HL-60 (cell line): ENCODE data around the gene PGLYRP2.

Experiments
- DNase-seq, 2 experiments: peaks; one replicate each; pipeline ENCODE4 v3.0.0-alpha.2; 2010 to 2020; ENCODE audit warnings: low read depth in 1 of 2, low spot score in 1 of 2
- H3K27ac ChIP-seq: fragments of 250-450 bp; sonication (Bioruptor Pico); replicated peaks from 2 replicates; pipeline ENCODE4 v1.5.1; 2020; ENCODE audit warnings: mild to moderate bottlenecking, moderate library complexity
- H3K27me3 ChIP-seq: fragments of 250-450 bp; sonication (Bioruptor Pico); 2 replicates; pipeline ENCODE4 v1.5.1; 2021; ENCODE audit warnings: mild to moderate bottlenecking, moderate library complexity; ENCODE audit not compliant: insufficient read depth, poor library complexity, severe bottlenecking
- H3K4me3 ChIP-seq: replicated peaks from 2 replicates; pipeline ENCODE4 v1.5.1; 2011; ENCODE audit warnings: mild to moderate bottlenecking, control low read depth, low read length; ENCODE audit not compliant: insufficient read depth
- GABPA ChIP-seq: IDR thresholded peaks from 2 replicates; pipeline ENCODE4 v1.6.1; 2012; ENCODE audit warnings: low read depth
- POLR2AphosphoS5 ChIP-seq: IDR thresholded peaks from 2 replicates; pipeline ENCODE4 v1.6.1; 2012; ENCODE audit warnings: low read depth
- SPI1 ChIP-seq: IDR thresholded peaks from 2 replicates; pipeline ENCODE4 v1.6.1; 2012; ENCODE audit warnings: low read depth, mild to moderate bottlenecking, borderline replicate concordance
- TF ChIP-seq, protein P1 (sequence below): IDR thresholded peaks from 2 replicates; pipeline ENCODE4 v1.6.1; 2012; ENCODE audit warnings: low read depth; ENCODE audit not compliant: insufficient replicate concordance
- TF ChIP-seq, protein P2 (sequence below): IDR thresholded peaks from one replicate; pipeline ENCODE4 v1.5.1; 2011; ENCODE audit warnings: low read length, control low read depth, inconsistent platforms; ENCODE audit not compliant: insufficient read depth

The PGLYRP2 gene

DNA sequence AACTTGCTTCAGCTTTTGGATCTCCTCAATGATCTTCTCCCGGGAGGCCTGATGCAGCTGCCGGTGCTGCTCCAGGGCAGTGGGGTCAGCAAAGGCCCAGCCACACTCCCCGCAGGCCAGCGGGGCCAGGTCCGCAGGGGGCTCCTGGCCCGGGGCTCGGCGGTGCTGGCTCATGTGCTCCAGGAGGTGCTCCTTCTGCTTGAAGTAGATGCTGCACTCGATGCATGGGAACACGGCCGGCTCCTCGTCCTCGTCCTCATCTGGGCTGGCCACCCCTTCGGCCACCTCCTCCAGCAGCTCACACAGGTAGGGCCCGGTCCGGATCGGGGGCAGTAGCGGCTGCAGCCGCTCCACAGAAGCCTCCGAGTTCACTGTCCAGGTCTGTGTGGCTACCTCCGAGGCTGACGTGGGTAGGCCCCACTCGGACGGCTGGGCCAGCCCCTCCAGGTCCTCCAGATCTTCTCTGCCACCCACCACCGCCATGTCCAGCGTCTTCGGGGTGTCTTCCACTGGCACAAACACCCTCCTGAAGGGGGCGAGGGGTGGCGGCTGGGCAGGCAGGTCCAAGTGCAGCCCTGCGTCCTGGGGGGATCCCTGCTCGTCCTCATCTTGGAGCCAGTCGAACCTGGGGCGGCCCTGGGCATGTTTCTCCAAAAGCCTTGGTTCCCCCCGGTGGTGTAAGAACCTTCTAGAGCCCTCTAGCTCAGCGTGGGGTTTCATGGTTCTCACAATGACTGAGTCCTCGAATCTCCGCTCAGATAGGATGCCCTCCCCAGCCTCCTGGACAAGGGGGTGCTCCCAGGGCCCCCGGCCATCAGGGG lies 39.3 kb downstream of the PGLYRP2 start:
- no peak for DNase-seq
- no peak for TF ChIP-seq SPI1
- TF ChIP-seq, protein P1, sequence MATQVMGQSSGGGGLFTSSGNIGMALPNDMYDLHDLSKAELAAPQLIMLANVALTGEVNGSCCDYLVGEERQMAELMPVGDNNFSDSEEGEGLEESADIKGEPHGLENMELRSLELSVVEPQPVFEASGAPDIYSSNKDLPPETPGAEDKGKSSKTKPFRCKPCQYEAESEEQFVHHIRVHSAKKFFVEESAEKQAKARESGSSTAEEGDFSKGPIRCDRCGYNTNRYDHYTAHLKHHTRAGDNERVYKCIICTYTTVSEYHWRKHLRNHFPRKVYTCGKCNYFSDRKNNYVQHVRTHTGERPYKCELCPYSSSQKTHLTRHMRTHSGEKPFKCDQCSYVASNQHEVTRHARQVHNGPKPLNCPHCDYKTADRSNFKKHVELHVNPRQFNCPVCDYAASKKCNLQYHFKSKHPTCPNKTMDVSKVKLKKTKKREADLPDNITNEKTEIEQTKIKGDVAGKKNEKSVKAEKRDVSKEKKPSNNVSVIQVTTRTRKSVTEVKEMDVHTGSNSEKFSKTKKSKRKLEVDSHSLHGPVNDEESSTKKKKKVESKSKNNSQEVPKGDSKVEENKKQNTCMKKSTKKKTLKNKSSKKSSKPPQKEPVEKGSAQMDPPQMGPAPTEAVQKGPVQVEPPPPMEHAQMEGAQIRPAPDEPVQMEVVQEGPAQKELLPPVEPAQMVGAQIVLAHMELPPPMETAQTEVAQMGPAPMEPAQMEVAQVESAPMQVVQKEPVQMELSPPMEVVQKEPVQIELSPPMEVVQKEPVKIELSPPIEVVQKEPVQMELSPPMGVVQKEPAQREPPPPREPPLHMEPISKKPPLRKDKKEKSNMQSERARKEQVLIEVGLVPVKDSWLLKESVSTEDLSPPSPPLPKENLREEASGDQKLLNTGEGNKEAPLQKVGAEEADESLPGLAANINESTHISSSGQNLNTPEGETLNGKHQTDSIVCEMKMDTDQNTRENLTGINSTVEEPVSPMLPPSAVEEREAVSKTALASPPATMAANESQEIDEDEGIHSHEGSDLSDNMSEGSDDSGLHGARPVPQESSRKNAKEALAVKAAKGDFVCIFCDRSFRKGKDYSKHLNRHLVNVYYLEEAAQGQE: no peak
- TF ChIP-seq GABPA: no peak
- no peak for TF ChIP-seq POLR2AphosphoS5
- TF ChIP-seq, protein P2, sequence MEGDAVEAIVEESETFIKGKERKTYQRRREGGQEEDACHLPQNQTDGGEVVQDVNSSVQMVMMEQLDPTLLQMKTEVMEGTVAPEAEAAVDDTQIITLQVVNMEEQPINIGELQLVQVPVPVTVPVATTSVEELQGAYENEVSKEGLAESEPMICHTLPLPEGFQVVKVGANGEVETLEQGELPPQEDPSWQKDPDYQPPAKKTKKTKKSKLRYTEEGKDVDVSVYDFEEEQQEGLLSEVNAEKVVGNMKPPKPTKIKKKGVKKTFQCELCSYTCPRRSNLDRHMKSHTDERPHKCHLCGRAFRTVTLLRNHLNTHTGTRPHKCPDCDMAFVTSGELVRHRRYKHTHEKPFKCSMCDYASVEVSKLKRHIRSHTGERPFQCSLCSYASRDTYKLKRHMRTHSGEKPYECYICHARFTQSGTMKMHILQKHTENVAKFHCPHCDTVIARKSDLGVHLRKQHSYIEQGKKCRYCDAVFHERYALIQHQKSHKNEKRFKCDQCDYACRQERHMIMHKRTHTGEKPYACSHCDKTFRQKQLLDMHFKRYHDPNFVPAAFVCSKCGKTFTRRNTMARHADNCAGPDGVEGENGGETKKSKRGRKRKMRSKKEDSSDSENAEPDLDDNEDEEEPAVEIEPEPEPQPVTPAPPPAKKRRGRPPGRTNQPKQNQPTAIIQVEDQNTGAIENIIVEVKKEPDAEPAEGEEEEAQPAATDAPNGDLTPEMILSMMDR: no peak
- H3K27me3 ChIP-seq: no peaks in the 10 kb centered on the region
- H3K27ac ChIP-seq: no peak overlapping the region
- H3K4me3 ChIP-seq: no peak overlapping the region

DNA sequence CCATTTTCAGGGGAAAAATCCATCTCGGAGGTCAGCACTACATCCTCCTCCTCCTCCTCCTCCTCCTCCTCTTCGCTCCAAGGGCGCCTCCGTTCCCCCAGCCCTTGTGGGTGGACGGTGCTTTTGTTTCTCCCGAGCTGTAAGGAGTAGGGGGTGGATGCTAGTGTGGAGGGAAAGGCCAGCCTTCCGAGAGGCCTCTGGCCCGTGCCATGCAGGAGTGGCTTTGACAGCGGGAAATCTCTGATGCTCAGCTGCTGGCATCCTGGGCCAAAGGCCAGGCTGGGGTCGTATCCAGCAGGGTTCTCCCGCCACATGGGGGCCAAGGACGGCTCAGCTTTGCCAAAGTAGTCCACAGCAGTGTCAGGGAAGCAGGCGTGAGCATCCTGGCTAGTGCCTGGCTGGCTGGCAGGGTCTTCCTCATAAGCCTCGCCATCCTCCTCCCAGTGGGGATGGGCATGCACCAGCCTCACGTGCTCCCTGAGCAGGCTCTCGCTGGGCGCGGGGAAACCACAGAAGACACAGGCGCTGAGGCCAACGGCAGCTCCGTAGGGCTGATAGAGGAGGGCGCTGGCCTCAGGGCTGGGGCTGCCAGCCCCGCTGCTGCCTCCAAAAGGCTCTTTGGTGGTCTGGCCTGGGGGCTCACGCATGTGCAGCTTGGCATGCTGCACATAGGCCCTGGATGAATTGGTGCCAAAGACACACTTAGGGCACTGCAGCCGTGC lies 40.1 kb downstream of the PGLYRP2 start:
- Histone ChIP-seq H3K27ac (no peak overlapping the region), H3K27me3 (no peaks in the 10 kb centered on the region), H3K4me3 (no peak overlapping the region)
- DNase-seq: peak in 1 of 2 experiments; percentile 55
- TF ChIP-seq POLR2AphosphoS5 (no peak), SPI1 (no peak)

DNA sequence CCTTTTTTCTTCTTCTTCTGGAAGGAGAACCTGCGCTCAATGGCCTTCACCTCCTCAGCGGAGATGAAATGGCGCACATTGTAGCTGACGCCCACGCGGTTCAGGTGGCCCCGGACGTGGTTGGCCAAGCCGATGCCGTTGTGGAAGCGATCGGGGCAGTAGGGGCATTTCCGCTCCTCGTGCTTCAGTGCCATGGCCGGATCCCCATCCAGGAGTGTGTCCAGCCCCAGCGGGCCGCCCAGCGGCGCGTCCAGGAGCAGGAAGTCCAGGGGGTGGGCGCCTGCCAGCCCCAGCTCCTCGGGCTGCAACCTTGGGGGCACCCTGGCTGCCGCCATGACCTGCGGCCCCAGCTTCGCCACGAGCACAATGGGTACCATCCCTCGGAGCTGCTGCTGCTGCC lies 40.7 kb downstream of the PGLYRP2 start:
- no peak for DNase-seq
- Histone ChIP-seq H3K27ac (no peak overlapping the region), H3K27me3 (no peaks in the 10 kb centered on the region), H3K4me3 (no peak overlapping the region)
- TF ChIP-seq, protein P1: no peak
- TF ChIP-seq GABPA: no peak

DNA sequence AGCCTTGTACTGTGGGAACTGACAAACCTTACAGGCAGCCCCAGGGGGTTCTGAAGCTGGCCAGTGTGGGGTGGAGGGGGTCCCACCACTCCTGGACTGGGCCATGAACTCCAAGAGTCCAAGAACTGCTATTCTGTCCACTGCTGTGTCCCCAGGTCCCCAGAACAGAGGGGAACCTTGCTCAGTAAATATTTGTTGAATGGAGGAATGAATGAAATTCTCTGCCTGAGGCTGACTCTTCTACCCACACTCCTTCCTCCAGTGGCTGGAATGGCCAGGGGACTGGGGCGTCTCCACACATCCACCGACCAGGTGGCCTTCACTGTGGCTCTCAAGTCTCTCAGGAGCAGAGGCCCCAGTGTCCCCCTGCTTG lies 41.2 kb downstream of the PGLYRP2 start:
- H3K27ac ChIP-seq: no peak overlapping the region
- TF ChIP-seq SPI1 (no peak), GABPA (no peak), POLR2AphosphoS5 (no peak)
- TF ChIP-seq, protein P2: no peak
- TF ChIP-seq, protein P1: no peak
- H3K4me3 ChIP-seq: no peak overlapping the region
- H3K27me3 ChIP-seq: no peaks in the 10 kb centered on the region
- DNase-seq: no peak
